HG03039 (cell line): ENCODE results near the gene PHF2.

ENCODE experiments used
- ATAC-seq: cut with Tn5 transposase; IDR thresholded peaks from one replicate; pipeline ENCODE4 v1.9.1; 2021; ENCODE audit warnings: mild to moderate bottlenecking, moderate library complexity; ENCODE audit not compliant: unreplicated experiment

The PHF2 gene

DNA sequence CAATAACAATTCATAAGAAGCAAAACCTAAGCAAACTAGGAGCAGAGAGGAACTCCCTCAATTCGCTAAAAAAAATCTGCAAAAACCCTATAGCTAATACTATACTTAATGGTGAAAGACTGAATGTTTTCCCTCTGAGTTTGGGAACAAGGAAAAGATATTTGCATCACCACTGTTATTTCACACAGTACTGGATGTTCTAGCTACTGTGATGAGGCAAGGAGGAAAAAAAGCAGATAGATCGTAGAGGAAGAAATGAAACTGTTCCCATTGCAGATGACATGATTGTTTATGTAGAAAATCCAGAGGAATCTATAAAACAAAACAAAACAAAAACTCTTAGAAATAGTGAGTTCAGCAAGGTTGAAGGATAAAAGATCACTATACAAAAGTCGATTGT lies 116.7 kb downstream of the PHF2 start:
- ATAC-seq = no peak

DNA sequence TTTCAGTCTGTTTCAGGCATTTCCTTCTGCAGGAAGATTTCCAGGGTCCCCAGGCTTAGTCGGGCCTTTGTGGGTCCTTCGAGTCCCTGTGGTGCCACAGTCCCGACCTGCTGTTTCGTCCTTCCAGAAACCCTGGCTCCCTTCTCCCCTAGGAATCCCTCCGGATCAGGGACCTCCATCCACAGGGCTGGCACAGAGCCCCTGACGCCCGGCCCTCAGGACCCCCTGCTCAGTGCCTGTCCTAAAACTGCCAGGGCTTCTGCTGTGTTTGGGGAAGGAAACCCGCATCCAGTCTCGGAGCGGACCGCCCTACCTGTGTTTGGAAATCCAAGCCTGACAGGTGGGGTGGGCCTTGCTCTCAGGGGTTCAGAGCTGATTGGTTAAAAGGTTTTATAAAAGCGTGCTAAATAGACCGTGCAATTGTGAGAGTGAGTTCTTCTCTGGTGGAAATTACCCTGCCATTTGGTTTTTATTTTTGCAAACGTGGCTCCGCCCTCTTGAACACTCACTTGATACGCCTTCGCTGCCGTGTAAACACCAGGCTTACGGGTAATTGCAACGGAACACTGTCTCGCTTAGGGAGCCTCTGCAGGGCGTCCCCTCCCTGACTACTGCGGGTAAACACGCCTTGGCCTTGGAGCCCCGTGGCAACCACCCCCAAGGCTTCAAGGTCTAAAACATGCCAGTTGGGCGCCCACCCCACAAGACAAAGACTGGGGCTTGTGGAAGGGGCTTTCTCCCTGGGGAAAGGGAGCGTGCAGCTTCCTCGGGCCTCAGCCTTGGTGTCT lies 121.2 kb downstream of the PHF2 start:
- no peak for ATAC-seq

DNA sequence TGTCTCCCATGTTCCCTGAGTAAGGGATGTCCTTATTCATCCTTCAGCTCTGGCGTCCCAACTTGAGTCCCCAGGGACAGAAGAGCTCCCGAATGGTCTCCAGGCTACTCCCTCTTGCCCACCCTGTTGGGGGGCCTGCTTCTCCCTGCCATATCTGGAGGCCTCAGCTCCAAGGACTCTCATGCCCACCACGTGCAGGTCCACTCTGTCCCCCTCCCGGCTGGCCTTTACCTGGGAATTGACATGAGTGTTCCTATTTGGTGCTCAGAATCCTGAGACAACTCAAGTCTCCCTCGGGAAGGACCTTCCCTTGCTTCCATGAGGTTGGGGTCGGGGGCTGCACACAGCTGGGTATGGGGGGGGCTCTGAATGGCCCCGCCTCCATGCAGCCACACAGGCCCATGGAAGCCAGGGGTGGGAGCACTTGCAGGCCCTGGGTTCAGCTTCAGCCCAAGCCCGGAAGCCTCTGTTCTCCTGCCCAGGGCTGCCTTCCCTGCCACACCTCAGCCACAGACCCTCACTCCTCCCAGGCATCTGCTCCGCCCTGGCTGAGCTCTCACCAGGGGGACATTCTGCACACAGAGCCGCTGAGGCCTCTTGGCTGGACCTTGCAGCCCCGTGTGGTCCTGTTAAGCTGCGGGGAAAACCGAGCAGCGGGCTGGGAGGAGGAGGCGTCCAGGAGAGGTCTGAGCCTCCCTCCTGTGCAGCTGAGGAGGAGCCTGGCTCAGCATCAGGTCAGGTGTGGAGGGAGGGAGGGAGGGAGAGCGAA lies 121.9 kb downstream of the PHF2 start:
- ATAC-seq = no peak

DNA sequence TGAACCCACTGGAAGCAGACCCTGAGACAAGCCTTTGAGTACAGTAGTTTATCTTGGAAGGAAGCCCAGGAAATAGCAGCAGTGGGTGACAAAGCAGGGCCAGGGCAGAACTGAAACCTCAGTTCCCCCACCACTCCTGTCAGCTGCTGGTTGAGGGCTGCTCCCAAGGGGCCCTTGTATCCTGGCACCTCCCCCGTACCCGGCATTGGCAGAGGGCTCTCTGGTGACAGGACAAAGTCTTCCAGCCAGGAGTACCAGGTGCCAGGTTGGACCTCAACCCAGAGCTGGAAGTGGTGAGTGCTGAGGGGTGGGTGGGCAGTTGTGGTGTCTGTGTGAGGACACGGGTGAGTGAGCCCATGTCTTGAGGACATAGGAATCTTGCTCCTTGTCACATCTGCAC lies 123.3 kb downstream of the PHF2 start:
- ATAC-seq = no peak

DNA sequence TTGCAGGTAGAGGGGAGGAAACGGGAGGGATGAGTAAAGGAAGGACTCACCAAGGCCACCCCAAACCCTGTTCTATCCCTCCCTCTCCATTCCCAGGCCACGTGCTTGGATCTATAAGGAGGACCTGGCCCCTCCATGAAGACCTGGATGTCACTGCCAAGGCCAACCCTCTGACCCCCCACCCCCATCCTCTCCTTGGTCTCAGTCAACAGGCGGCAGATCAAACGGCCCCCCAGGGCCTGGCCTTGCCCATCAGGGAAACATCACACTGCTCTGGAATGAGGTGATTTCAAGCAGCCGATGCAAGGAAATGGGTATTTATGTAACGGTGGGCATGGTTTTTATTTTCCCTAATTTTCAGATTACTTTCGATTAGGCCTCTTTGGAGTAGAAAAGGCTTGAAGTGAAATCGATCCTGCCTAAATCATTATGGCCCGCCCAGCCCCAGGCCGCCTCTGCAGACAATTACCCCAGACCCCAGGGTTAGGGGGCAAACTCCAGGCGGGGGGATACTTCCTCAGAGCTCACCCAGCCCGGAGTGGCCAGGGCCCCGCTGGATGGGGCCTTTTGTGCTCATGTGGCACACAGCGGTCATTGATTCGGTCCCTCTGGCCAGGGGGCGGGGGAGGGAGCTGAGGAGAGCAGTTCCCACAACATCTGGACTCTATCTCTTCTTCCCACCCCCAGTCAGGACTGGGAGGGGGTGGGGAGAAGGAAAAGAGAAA lies 125.3 kb downstream of the PHF2 start:
- ATAC-seq = no peak

DNA sequence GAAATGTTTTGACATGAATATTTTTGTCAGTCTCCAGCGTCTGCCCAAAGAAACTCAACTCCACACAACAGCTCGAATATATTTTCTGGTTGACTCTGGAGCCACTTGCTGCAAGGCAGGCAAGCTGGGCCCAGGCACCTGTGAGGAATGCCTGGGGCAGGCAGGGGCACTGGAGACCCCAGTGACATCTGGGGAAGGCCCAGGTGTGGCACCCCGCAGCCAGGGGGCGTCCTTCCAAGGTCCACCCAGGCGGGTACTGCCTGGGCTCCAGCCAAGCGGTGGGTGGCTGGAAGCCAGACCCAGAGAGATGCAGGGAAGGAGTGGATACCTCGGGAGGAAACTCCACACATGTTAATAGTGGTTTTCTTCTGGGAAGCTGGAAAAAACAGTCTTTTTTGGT lies 125.9 kb downstream of the PHF2 start:
- ATAC-seq = no peak

DNA sequence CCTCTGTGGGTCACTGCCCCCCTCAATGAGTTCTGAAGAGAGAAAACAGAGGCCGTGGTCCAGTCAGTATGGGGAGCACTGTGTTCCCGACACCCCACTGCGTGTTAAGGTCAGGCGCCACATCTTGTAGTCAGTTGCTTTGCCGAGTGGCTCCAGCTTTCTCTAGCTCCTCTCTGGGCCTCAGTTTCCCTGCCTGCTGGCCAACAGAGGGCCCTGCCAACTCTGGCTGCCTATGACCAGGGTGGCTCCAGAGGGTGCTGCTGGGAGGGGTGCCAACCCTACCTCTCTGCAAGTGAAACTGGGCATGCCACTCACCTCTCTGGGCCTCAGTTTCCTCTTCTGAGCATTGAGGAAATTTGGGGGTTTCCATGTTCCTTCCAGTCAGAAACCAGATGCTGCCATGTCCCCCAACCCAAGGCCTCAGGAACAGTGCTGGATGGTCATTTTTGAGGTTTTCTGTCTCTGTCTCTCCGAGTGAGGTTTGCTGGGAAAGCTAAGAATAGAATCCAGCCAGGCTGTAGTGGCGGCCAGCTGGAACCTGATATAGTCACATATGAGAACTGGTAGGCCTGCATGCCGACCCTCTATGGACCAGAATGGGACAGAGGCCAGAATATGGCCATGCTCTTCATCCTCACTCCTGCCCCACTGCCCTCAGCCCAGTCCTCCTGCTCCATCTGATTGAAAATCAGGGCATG lies 132.1 kb downstream of the PHF2 start:
- no peak for ATAC-seq

DNA sequence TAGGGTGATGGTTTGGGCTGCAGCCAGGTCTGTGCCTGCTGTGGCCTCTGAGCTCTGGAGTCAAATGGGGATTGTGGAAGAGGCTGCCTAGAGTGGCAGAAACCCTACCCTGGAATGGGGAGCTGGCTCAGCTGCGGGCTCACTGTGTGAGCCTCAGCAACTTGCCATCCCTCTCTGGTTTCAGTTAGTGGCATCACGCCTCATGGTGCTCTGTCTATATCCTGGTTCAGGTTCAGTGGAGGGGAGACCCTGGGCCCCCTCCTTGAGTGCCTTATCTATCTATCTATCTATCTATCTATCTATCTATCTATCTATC lies 132.6 kb downstream of the PHF2 start:
- ATAC-seq = no peak

DNA sequence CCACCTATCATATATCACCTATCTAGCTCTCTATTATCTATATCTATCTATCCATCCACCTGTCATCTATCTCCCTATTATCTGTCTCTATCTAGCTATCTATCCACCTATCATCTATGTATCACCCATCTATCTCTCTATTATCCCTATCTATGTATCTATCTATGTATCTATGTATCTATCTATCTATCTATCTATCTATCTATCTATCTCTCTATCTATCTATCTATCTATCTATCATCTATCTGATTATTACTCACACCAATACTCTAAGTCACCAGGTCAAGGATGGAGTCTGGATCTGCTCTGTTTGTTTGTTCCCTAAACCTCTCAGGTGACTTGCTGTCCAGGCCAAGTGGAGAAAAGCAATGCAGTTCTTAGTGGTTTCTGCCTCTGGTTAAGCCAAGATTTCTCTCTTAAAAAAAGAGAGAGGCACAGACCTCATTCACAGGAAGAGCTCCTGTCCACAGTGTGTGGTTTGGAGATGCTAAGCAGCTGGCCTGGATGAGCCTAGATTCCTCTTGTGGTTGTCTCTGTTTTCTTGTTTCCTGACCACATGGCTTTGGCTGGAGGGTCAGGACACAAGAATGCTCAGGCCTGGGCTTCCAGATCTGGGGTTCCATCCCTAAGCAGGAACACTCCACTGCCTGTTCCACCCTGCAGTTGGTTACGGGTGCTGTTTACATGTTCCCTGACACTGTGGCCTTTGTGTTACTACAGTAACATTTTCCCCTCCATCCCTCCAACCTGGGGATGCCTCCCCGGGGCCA lies 133.4 kb downstream of the PHF2 start:
- no peak for ATAC-seq

DNA sequence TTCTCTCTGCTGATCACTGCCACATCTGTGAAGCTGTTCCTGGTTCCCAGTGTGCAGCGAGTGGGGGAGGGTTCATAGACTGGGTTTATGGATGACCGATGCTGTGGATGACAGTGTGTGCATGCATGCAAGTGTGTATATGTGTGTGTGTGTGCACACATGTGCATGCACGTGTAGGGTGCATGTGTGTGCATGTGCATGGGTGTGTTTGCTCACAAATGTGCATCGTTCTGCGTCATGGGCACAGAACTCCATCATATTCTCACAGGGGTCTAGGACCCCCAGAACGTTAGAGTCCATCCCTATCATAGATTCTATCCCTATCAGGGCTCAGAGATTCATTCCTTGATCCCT lies 134.0 kb downstream of the PHF2 start:
- no peak for ATAC-seq

DNA sequence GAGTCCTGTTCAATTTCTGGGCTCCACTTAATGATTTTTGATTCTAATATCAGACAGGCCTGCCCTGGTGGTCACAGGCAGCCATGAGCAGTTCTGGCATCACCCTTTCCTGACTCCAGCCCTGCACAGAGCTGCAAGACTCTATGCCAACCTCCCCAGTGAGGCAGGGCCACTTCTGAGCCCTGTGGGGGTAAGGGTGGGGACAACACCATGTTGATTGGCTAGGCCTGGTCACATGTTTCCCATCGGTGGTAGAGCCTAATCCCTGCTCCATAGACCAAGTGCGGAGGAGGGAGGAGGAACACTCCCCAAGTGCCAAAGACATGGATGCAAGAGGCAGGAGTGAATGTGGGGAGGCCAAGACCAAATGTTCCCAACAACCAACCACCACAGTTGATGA lies 134.6 kb downstream of the PHF2 start:
- ATAC-seq = no peak

DNA sequence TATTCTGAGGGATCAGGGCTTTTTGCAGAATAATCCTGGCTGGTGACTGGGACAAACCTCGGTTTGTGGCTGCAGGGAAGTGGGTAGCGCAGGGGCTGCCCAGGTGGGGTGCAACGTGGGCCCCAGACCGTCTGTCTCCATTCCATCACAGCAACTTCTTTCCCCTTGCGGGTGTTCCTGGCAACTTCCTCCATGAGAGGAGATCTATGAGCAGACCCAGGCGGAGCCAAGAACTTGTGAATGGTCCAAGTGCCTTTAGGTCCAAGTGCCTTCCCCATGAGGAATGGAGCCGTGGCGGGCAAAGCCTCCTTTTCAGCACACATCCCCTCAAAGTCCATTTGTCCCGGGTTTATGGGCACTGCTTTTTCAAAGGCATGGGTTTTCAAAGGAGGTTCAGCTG lies 136.5 kb downstream of the PHF2 start:
- ATAC-seq = no peak

DNA sequence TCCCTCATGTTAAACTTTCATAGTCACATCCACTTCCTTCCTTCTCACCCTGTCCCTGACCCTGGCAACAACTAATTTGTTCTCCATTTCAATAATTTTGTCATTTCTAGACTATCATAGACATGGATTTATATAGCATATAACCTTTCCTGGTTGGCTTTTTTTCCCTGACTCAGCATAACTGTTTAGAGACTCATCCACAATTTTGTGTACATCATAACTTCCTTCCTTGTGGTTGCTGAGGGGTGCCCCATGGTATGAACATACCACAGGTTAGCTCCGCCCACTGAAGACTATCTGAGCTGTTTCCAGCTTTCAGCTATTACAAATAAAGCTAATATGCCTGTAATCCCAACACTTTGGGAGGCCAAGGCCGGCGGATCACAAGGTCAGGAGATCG lies 137.3 kb downstream of the PHF2 start:
- no peak for ATAC-seq

DNA sequence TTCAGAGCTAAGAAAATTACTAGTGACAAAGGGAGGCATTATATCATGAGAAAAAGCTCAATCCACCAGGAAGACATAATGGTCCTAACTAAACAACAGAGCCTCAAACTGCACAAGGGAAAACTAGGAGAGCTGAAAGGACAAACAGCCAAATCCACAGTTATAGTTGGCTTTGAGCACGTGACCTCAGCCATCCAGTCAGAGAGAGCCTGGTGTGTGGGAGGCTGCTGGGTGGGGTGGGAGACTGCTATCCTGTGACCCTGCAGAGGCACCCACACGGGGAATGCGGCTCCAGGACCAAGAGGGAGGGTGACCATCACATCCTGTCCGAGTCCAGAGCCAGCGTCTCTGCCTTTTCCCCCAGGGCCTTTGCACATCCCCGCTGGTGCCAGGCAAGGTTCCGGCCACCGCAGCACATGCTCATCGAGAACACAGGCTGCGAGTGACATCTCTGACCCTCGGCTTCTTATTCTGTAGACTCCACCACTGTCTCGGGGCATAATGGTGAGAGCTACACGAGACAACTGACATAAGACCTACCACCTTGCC lies 145.1 kb downstream of the PHF2 start:
- no peak for ATAC-seq

DNA sequence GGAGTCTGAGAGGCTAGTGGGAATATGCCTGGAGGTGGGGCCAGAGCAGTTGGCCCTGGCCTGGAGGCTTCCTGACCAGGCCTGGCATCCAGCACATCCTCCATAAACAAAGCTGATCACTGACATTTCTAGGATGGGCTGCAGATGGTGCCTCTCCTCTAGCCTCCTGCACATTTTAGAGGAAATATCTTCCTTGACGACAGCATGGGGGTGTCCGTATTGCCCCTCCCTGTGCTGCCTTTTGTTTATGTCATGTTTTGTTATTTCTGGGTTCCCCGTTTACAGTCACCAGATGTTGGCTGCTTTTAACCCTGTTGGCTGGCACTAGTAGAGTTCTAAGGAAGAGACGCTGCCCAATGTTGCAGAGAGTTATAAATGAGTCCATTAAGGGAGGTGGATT lies 148.5 kb downstream of the PHF2 start:
- ATAC-seq = no peak

DNA sequence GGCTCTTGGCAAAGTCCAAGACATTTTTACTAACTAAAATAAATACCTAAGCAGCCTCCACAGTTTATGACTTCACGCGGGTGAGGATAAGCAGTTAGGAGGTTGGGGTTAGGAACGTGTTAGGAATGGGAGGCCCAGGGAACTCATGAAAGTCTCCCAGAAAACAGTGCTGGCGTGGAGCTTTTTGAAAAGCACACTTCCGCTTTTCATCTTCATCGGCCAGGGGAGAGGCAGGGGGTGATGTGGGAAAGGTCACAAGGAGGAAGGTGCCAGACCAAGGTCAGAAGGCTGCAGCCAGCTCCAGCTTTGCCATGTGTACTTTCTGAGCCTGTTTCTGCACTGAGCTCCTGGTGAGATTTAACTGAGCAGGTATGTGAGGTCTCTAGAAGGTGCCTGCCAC lies 149.0 kb downstream of the PHF2 start:
- no peak for ATAC-seq

DNA sequence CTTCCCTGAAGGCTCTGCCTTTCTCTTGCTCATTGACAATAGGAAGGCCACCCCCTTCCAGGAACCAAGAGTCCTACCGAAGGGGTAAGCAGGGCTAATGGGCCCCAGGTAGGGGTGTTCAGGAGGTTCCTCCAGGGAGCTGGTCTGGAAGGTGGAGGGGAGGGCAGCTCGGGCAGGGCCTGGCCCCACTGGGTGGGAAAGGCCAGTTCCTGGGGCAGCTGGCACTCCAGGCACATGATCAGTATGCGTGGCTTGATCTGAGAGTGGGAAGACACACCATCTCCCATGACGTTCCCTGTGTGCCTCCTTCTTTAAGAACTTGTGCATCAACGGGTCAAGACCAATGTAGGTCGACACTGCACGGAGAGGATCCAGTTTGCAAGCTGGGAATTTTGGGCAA lies 149.8 kb downstream of the PHF2 start:
- ATAC-seq = no peak
